Bone marrow (tissue), 2 donors: ENCODE data around the gene RDH8.
"Not testable (repeated sequence)": the region's sequence is repeated elsewhere in the genome, so short reads cannot be mapped to it uniquely, and the experiment has no call there.

Experiments used
- DNase-seq, 2 donors: peaks; one replicate each; lab custom pipeline; 2025; lab: John Stamatoyannopoulos, UW

RDH8 gene

DNA sequence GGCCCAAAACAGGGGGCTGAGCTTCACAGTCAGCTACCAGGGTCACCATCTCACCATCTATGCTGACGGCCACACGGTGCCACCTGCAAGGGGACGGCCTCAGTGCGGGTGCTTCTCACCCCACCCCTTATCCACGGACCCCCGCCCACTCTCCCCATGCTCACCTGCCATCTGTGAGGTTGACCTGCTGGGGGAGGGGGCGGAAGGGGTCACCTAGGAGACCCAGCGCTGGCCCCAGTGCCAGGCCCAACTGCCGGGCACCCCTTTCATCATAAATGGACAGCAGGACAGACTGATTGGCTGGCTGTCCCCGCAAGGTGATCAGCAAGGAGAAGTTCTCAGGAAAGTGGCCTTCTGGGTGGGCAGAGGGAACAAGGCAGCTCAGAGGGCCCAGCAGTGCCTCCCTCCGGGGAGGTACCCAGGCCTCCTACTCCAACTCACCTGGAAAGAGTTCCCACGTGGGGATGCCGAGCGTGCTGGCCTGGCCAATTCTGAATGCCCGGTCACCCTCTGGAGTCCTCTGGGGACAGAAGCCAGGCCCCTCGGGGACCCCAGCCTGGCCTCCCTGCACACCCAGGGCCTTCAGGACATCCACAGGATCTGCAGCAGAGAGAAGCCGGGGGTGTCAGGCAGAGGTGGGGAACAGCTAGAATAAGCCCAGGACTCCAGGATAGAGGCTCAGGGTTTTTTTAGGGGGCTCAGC, 7.5 kb upstream of the RDH8 start:
- DNase-seq, result no peak

DNA sequence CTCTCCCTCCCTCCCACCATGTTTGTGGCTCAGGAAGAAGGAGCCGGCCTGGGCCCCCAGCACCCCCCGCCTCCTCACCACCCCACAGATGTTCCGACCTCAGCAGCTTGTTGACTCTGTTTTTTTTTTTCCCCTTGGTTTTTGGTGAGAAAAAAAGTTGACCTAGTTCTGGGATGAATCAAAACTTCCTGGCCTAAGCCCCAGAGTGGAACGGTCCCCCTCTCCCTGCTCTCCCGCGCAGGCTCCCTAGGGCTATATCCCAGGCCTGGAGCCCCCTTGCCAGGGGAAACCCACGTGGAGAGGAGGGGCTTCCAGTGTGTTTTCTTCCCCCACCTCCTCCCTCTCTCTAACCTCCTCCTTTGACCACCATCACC, 7.0 kb upstream of the RDH8 start:
- no peak for DNase-seq

DNA sequence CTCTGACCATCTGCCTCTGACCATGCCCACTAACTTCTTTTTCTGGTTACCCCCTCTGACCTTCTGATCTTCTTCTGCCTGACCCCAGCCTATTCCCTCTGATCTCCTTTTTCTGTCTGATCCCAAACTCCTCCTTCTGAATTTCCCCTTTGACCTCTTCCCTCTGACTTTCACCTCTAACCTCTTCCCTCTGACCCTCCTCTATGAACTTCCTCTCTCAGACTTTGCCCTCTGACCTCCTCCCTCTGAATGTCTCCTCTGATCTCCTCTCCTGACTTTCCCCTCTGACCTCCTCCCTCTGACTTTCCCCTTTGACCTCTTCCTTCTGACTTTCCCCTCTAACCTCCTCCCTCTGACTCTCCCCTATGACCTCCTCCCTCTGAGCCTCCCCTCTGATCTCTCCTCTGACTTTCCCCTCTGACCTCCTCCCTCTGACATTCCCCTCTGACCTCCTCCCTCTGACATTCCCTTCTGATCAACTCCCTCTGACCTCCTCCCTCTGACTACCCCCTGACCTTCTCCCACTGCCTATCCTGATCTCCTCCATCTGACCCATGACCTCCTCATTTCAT, 6.4 kb upstream of the RDH8 start:
- no peak for DNase-seq

DNA sequence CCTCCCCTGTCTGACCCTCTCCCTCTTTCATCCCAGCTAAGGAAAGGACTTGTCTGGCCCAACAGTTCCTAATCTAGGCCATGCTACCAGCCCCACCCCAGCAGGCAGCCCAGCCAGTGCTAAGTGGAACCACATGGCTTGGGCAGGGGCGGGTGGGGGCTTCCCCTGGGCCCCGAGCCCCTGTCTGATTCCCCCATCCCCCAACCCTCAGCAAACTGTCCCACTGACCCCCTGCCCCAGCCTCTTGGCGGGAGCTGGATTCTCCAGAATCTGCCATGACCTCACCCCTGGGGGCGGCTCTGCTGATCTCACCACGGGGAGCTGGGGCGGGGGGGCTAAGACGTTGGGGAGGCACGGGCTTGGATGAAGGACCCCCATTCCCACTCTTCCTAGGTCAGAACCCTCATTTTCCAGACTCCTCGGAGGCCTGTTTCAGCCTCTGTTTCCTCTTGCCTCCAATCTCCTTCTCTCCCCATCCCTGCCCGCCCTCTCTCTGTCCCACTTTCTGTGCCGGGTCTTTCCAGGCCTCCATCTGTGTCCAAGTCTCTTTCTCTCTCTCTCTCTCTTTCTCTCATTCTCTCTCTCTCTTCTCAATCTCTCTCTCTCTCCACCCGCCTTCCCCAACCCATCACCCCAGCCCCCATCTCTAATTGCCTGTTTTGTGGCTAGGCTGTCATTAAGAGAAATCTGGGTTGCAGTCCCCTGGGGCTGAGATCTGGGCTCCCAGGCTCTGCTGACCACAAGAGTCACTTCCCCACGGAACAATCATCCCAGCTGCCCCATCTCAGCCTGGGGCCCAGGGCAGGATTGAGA, 5.7 kb upstream of the RDH8 start:
- DNase-seq, result no peak

DNA sequence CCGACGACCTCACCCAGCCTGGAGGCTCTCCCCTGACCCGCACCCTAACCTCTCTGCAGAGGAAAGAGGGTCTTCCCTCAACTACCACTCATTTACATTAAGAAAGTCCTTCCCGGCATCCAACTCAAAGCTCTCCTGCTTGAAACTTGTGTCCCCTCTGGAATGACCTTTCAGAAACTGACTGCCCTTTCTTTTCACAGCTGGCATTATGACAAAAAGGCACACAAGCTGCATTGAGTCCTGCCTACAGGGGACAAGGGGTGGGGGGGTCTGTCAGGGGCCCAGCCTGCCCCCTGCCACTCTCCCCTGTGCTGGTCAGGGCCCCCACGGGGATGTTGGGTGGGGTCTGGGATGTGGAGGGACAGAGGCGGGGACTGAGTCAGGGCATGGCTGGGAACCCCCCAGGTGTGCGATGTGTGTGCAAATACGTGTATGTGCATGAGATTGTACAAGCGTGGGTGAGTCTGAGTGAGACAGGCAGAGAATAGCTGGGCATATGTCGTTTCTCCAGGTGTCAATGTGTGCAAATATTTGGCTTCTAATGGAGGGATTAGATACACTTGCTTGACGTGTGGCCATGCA, 5.0 kb upstream of the RDH8 start:
- no peak for DNase-seq

DNA sequence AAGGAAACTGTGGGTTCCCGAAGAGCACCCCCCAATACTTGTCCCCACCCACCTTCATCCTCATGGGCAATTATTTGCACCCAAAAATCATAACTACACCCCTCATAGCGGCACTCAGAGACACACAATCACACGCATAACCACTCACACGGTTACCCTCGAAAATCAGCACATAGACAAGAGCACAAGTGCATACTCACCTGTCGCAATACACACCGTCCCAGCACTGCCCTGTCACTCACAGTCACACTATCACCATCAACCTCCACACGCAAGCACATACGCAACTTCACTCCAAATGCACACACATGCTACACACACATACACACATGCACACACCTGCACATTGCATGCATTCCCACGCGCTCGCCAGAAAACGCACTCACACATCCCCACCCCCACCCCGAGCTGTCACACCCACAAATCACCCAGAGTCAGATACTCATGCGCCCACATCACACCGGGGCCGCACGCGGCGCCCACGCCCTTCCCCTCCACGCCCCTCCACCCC, 3.5 kb upstream of the RDH8 start:
- no peak for DNase-seq

DNA sequence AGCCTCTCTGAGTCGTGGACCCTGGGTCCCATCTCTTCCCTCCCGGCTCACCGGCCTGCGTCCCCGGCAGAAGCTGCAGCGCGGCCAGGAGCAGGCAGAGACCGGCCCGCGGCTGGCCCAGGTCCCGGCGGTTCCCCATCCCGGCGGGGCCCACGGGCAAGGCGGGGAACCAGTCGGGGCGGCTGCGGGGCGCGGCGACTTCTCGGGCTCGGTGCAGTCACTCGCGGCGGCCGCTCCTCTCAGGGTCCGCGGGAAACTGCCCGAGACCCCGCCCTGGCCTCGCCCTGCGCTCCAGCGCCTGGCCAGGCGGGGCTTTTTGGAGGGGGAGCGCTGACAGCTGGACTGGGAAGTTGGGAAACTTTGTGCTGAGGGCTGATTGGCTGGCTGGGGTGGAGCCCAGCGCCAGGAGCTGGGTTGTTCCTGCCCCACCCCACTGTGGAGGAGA, 3.0 kb upstream of the RDH8 start, which contains the start of gene COL5A3:
TSS of gene COL5A3 (minus strand) at position 258 of the 445 bp plus-strand sequence. CDS start at position 139, 119 bp downstream.
- DNase-seq, result no peak

DNA sequence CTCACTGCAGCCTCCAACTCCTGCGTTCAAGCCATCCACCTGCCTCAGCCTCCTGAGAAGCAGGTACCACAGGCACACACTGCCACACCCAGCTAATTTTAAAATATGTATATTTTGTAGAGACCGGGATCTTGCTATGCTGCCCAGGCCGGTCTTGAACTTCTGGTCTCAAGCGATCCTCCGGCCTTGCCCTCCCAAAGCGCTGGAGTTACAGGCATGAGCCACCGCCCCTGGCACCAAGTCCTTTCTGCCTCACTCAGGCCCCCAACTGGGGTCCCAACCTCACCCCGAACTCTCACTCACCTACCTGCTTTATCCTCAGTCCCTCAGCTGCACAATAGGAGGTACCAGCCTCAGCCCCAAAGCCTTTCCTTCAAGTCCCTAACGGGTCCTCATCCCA, 2.3 kb upstream of the RDH8 start:
- DNase-seq, result no peak

DNA sequence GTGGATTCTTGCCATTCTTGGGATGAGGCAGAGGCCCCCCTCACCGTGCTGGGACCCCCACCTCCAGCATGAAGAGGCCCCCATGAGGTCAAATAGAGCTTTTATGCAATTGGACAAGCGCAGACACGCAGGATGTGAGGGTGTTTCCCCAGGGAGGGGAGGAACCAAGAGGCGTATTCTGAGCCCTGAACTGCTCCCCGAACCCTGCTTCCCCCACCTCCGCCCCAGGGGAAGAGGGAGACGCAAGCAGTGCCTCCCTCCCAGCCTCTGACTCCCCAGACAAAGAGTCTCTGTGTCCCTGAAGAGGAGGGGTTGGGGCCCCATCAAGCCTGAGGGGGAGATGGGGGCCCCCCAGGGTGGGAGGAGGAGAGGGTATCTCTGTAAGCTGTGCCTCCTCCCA, 1.3 kb upstream of the RDH8 start:
- no peak for DNase-seq

DNA sequence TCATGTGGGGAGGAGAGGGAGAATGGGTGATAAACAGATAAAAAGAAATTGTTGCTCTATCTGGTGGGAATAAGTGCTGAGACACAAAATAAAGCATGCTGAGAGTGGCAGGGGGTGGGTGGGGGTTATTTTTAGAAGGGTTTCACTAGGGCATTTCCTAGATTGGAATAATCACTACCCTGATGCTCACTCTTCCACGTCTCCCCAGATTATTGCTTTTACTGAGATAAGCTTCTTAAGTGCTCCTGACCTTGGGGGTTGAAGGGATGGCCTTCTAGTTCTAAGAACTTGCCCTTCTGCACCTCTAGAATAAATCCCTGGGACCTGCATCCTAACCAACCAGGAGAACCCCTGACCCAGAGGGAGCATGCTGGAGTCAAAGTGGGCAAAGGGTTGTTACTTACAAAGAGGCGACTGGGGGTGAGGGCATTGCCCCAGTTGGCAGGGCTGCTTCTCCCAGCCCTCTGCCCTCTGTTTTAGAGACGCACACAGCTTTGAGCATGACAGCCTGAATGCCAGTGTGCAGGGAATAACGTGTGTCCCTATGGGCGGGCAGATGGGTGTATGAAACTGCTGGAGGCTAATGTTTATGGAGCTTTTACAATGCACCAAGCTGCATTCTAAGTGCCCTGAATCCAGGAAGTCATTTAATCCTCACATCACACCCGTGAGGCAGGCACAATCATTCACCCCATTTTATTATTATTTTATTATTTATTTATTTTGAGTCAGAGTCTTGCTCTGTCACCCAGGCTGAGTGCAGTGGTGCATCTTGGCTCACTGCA, 743 bp downstream of the RDH8 start:
- no peak for DNase-seq

DNA sequence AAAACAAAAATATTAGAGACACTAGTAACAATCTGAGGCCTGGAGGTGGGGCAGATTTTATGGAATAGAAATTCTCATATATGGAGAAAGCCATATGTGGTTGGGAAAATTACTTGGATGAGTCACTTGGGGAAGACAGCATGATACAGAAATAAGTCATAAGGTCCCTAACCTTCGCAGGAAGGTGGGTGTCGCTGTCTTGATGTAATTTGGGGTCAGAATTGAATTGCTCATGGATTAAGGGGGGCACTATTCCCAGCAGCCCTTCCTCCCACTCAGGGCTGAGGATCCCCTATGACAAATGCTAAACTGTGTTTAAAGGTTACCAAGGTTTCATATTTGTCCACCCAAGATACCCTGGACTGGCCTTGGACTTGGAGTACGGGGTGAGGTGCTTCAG, 5.0 kb downstream of the RDH8 start:
- no peak for DNase-seq

DNA sequence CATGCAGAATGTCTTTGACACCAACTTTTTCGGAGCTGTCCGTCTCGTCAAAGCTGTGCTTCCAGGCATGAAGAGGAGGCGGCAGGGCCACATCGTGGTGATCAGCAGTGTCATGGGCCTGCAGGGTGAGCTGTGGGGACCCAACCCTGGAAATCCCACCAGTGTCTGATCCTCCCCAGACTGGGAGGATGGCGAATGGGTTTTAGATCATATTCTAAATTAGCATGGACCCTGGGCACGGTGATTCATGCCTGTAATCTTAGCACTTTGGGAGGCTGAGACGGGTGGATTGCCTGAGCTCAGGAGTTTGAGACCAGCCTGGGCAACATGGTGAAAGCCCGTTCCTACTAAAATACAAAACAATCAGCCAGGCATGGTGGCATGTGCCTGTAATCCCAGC, 5.5 kb downstream of the RDH8 start:
- DNase-seq, result no peak

DNA sequence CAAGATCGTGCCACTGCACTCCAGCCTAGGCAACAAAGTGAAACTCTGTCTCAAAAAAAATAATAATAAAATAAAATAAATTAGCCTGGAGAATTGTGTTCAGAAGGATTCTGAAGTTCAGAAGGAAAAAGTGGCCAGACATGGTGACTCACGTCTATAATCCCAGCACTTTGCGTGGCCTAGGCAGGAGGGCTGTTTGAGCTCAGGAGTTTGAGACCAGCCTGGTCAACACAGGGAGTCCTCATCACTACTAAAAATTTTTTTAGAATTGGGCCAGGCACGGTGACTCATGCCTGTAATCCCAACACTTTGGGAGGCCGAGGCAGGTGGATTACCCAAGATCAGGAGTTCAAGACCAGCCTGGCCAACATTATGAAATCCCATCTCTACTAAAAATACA, 6.0 kb downstream of the RDH8 start:
- no peak for DNase-seq

DNA sequence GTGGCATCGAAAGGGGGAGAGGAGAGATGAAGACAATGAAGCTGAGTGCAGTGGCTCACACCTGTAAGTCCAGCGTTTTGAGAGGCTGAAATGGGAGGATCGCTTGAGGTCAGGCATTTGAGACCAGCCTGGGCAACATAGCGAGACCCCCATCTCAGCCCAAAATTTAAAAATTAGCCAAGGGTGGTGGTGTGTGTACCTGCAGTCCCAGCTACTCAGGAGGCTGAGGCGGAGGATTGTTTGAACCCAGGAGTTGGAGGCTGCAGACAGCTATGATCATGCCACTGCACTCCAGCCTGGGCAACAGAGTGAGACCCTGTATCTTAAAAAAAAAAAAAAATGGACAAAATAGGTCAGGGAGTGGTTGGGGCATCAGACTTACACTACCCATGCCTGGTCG, 7.6 kb downstream of the RDH8 start:
- no peak for DNase-seq

DNA sequence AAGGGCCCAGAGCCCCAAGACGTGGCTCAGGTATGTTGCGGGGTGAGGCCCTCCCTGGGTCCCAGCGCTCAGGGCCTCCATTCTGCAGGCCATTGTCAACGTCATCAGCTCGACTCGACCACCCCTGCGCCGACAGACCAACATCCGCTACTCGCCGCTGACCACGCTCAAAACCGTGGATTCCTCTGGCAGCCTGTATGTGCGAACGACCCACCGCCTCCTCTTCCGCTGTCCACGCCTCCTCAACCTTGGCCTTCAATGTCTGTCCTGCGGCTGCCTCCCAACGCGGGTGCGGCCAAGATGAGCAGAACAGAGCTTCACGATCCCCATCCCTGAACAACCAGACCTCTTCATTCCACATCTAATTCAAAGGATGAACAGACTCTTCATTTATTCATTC, 8.2 kb downstream of the RDH8 start:
- DNase-seq, result no peak

DNA sequence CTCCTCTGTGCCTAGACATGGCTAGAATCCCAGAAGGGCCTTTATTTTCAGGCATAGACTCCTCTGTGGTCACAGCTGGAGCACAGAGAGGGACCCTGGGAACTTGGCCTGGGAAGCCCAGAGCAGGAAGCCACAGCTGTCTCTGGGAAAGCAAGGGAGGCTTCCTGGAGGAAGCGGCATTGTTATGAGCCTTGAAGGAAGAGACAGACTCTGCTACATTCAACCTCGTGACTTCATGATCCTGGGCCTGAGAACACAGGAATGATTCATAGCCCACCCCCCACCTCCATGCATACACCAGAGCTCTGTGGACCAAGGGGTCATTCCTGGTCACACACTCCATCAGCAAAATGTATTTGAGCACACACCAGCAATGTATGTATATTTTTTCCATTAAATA, 8.6 kb downstream of the RDH8 start:
- DNase-seq, result no peak

DNA sequence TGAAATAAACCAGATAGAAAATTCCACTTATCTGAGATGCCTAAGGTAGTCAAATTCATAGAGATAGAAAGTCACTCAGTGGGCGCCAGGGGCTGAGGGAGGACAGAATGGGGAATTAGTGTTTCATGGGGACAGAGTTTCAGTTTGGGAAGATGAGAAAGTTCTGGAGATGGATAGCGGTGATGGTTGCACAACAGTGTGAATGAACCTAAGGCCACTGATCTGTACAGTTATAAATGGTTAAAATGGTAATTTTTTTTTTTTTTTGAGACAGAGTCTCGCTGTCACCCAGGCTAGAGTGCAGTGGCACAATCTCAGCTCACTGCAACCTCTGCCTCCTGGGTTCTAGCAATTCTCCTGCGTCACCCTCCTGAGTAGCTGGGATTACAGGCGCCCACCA, 9.8 kb downstream of the RDH8 start:
- not testable (repeated sequence) for DNase-seq

DNA sequence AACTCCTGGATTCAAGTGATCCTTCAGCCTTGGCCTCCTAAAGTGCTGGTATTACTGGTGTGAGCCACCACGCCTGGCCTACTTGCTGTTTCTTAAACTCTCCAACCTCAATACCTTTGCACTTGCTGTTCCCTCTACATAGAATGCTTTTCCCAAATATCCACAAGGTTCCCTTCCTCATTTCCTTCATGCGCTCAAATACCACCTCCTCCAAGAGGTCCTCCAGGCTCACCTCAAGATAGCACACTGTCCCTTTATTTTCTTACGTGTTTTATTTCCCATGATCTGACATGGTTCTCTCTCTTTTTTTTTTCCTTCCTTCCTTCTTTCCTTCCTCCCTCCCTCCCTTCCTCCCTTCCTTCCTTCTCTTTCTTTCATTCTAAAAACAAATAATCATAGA, 13.5 kb downstream of the RDH8 start:
- no peak for DNase-seq

DNA sequence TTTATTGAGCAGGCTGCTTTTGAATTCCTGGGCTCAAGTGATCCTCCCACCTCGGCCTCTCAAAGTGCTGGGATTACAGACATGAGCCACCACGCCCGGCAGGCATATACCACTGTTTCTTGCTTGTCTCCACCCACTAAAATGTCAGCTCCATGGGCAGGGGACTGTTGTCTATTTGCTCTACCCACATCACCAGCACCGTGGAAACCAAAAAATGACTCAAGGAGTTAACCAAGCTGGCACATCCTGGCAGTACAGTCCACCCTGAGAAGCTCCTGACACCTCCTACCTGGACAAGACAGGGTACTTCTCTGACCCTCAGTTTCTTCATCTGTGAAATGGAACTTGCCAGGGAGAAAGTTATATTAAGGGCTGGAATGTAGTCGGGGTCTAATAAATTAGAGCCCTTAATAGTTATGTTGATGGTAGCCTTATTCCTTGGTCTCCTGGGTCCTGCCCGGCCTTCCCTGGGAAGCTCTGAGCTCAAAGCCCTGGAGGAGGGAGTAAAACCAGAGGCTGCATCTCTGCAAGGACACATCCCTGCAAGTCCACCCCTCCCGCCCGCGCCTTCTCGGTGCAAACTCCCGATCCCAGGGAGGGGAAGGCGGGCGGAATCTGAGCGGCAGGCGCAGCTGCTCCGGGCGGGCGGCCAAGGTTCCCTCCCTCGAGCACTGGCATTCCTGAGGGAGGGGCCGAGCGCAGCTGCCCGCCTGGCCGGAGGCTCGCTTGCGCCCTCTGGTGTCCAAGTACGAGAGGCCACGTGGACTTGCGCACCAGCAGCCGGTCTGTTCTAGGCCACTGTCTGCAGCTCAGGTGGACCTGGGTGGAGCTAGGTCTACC, 14.1 kb downstream of the RDH8 start:
- peak; percentile 54 to 76 for DNase-seq

DNA sequence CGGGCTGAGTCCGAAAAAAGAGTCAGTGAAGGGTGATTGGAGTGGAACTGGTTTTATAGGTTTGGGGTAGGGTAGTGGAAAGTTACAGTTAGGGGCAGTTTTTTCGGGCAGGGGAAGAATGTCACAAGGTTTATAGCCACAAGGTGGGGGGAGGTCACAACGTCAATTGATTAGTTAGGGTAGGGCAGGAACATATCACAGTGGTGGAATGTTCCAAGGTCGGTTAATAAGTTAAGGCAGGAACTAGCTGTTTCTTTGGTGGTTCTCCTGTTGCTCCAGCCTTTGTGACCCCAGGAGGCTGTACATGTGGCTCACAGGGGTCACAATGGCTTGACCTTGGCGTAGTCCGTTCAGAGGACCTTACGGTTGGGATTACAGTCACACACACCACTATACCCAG, 20.3 kb downstream of the RDH8 start:
- no peak for DNase-seq

DNA sequence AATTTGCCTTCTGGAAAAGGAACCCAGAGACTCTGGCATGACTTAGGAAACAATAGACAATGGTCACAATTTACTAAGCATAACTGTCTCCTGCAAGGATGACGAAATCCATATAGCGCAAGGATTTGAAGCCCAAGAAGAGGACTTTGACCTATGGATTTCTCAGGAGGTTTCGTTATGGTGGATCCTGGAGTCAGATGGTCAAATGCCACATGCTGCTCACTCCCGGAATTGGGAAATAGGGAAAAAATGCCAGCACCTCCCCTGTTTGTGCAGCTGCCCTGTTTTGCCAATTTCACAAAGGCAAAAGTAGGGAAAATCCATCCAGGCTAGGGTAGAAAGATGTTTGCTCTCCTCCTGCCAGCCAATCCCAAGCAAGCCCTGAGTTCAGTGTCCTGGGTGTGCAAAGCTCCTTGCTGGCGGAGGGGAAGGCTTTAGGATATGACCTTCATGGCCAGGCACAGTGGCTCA, 23.4 kb downstream of the RDH8 start:
- no peak for DNase-seq
